Hematopoietic multipotent progenitor cell treated with erythropoietin and hydrocortisone succinate and interleukin-3 and kit ligand, for 6 days (in vitro differentiated cells): ENCODE data around the gene COMP.

ENCODE experiments used
- DNase-seq: peaks from one replicate; pipeline ENCODE4 v3.0.0-alpha.2; 2015

COMP gene

GRCh38 chr19:18782559-18783225 is 8.4 kb downstream of the COMP start:
- DNase-seq: no peak

- DNase-seq: no peak
Observed at GRCh38 chr19:18781885-18782527, 9.1 kb downstream of the COMP start.

GRCh38 chr19:18781047-18781600 is 10.0 kb downstream of the COMP start:
- no peak for DNase-seq

GRCh38 chr19:18780631-18781030 is 10.5 kb downstream of the COMP start:
- no peak for DNase-seq

- DNase-seq: no peak
Observed at GRCh38 chr19:18780081-18780480, 11.0 kb downstream of the COMP start.

GRCh38 chr19:18778826-18779495 is 12.1 kb downstream of the COMP start:
- DNase-seq: no peak

- DNase-seq: no peak
Observed at GRCh38 chr19:18778076-18778389, 13.1 kb downstream of the COMP start.

GRCh38 chr19:18777301-18778075 is 13.6 kb downstream of the COMP start:
- DNase-seq: no peak

GRCh38 chr19:18776736-18777135 is 14.4 kb downstream of the COMP start:
- no peak for DNase-seq

- no peak for DNase-seq
Observed at GRCh38 chr19:18776288-18776594, 14.9 kb downstream of the COMP start.

- DNase-seq: no peak
Observed at GRCh38 chr19:18775586-18776287, 15.4 kb downstream of the COMP start.

- DNase-seq: no peak
Observed at GRCh38 chr19:18774782-18775444, 16.2 kb downstream of the COMP start.

- no peak for DNase-seq
Observed at GRCh38 chr19:18774107-18774506, 17.0 kb downstream of the COMP start.

GRCh38 chr19:18773682-18774081 is 17.4 kb downstream of the COMP start:
- no peak for DNase-seq

- no peak for DNase-seq
Observed at GRCh38 chr19:18772620-18773587, 18.2 kb downstream of the COMP start.

GRCh38 chr19:18771328-18772242 is 19.5 kb downstream of the COMP start:
- peak; percentile 61 for DNase-seq

- no peak for DNase-seq
Observed at GRCh38 chr19:18770663-18771327, 20.3 kb downstream of the COMP start.

GRCh38 chr19:18769989-18770528 is 21.0 kb downstream of the COMP start:
- DNase-seq: no peak
